ENCODE measurements around the gene CRABP1. TPM values are rescaled to one million over a fixed set of nuclear protein-coding genes. Genes with fewer than 3 reads are reported as not detected.

The CRABP1 gene
- total RNA-seq, 1 experiment from 2014 or later, result 0.47 TPM

DNA sequence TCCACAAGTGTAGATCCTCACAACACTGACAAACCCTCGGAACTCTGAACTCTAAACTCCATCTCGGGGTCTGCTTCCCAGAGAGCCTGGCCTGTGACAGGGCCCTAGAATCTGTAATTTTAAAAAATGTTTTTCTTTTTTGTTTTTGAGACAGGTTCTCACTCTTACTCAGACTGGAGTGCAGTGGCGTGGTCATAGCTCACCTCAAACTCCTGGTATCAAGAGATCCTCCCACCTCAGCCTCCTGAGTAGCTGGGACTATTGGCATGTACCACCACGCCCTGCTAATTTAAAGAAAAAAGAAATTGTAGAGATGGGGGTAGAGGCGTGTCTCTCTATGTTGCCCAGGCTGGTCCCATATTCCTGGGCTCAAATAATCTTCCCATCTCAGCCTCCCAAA lies 26.2 kb downstream of the CRABP1 start:
- TF ChIP-seq TCF7L2 (IDR thresholded peaks at IDR 0.05; ENCODE audit: borderline replicate concordance, extremely low read depth, insufficient read depth, insufficient read length) (no peak), YY1 (IDR thresholded peaks at IDR 0.05; ENCODE audit: extremely low read depth, insufficient replicate concordance, low read depth, low read length) (no peak)
- TF ChIP-seq, protein P1, sequence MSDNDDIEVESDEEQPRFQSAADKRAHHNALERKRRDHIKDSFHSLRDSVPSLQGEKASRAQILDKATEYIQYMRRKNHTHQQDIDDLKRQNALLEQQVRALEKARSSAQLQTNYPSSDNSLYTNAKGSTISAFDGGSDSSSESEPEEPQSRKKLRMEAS (IDR thresholded peaks at IDR 0.05), result no peak
- H3K36me3 ChIP-seq (ENCODE audit: control insufficient read depth in 1 of 2, insufficient read depth in 2 of 2, low read length in 2 of 2), result no peaks in the 10 kb centered on the region
- ChIA-PET CTCF (interaction anchor here (0.9 kb wide), 1 partner anchor 31 kb away, joined by 3 read pairs; no protein-coding TSS in a partner anchor), POLR2A (no interaction called here), RAD21 (ENCODE audit: low non-redundant PET in 1 of 2, low total read pairs in 2 of 2, uncharacterized antibody in 2 of 2, unreplicated experiment in 2 of 2) (no interaction called here)
- intact Hi-C loops (cut with micrococcal nuclease), result no loop called here
- DNase-seq (ENCODE audit: low read depth, low spot score), result no peak
- H3K4me3 ChIP-seq (replicated peaks in 1 of 2; ENCODE audit: low read depth in 1 of 2, low read length in 2 of 2), result no peak overlapping the region
- BruUV-seq (replicated peaks), result no TSS peak
- no peaks in the 10 kb centered on the region for H3K4me1 ChIP-seq (ENCODE audit: control insufficient read depth in 1 of 2, insufficient read depth in 2 of 2, low read length in 2 of 2)
- no peaks in the 10 kb centered on the region for H3K79me2 ChIP-seq (ENCODE audit: insufficient read depth, low read length)
- H3K27me3 ChIP-seq (ENCODE audit: insufficient read depth, low read length), result no peaks in the 10 kb centered on the region
- no peaks in the 10 kb centered on the region for H3K9me3 ChIP-seq (ENCODE audit: control insufficient read depth in 1 of 2, insufficient read depth in 1 of 2, low read depth in 1 of 2, low read length in 2 of 2)
- no peaks in the 10 kb centered on the region for H3K9me2 ChIP-seq (ENCODE audit: insufficient read depth)
- no peak for ATAC-seq
- H3K9ac ChIP-seq (ENCODE audit: low read length), result no peak overlapping the region
- H2AFZ ChIP-seq (ENCODE audit: low read depth, low read length, poor library complexity, severe bottlenecking), result no peak overlapping the region
- H3K4me2 ChIP-seq (ENCODE audit: low read length), result no peak overlapping the region
- H3K27ac ChIP-seq (ENCODE audit: low read depth, low read length), result no peak overlapping the region
- no peaks in the 10 kb centered on the region for H4K20me1 ChIP-seq (ENCODE audit: insufficient read depth)

DNA sequence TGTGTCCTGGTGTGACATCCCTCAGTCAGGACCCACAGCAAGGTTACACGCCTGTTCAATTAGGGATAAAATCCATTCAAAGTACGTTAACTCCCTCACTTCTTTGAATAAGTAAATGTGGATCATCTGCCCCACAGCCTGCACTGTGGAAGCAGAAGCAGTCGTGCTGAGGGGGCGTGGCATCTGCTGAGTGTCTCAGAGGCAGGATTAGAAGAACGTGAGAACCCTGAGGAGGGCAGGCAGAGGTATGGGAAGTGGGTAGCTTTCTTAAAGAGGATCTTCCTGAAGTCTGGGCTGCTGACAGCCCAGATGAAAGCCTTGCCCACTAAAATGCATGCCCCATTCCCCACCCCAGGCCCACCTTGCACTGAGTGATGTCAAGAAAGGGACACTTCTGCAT lies 28.5 kb downstream of the CRABP1 start:
- intact Hi-C loops (cut with micrococcal nuclease), result no loop called here
- ChIA-PET POLR2A (no interaction called here), RAD21 (ENCODE audit: low non-redundant PET in 1 of 2, low total read pairs in 2 of 2, uncharacterized antibody in 2 of 2, unreplicated experiment in 2 of 2) (no interaction called here), CTCF (no interaction called here)
- no peak for ATAC-seq
- no peak for TF ChIP-seq EZH2phosphoT487 (IDR thresholded peaks at IDR 0.05; ENCODE audit: borderline replicate concordance)
- Histone ChIP-seq H3K9me3 (ENCODE audit: control insufficient read depth in 1 of 2, insufficient read depth in 1 of 2, low read depth in 1 of 2, low read length in 2 of 2) (no peaks in the 10 kb centered on the region), H3K4me3 (replicated peaks in 1 of 2; ENCODE audit: low read depth in 1 of 2, low read length in 2 of 2) (no peak overlapping the region), H3K9ac (ENCODE audit: low read length) (no peak overlapping the region), H3K79me2 (ENCODE audit: insufficient read depth, low read length) (no peaks in the 10 kb centered on the region), H2AFZ (ENCODE audit: low read depth, low read length, poor library complexity, severe bottlenecking) (no peak overlapping the region), H3K4me1 (ENCODE audit: control insufficient read depth in 1 of 2, insufficient read depth in 2 of 2, low read length in 2 of 2) (peaks cover 6 to 9% of the 10 kb centered on the region in 2 experiments; a peak in 3 of 4 replicates), H3K27me3 (ENCODE audit: insufficient read depth, low read length) (no peaks in the 10 kb centered on the region), H3K36me3 (ENCODE audit: control insufficient read depth in 1 of 2, insufficient read depth in 2 of 2, low read length in 2 of 2) (no peaks in the 10 kb centered on the region), H3K9me2 (ENCODE audit: insufficient read depth) (no peaks in the 10 kb centered on the region), H4K20me1 (ENCODE audit: insufficient read depth) (no peaks in the 10 kb centered on the region), H3K4me2 (ENCODE audit: low read length) (no peak overlapping the region), H3K27ac (ENCODE audit: low read depth, low read length) (no peak overlapping the region)
- no peak for DNase-seq (ENCODE audit: low read depth, low spot score)
- BruUV-seq (replicated peaks), result no TSS peak

All from HCT116 (cell line).